Lung (tissue), 12 donors: Measurements from ENCODE around the gene SHANK1. TPM values are rescaled to one million over a fixed set of nuclear protein-coding genes. Genes with fewer than 3 reads are reported as not detected.

Source experiments
- ATAC-seq: fragments of 200-7000 bp; cut with Tn5 transposase; one replicate; pipeline ENCODE4 v1.9.1; 2020; ENCODE audit warnings: moderate number of reproducible peaks; ENCODE audit not compliant: insufficient read depth, low FRiP score
- DNase-seq, 3 donors: peaks; one replicate each; pipeline ENCODE4 v3.0.0-alpha.2; 2013 to 2017
- H3K27ac ChIP-seq, 2 donors: one replicate each; pipeline ENCODE4 v1.5.1; 2013; ENCODE audit warnings: mild to moderate bottlenecking in 2 of 2, moderate library complexity in 2 of 2, control low read depth in 1 of 2, inconsistent platforms in 1 of 2, low read depth in 1 of 2, low read length in 1 of 2
- H3K27me3 ChIP-seq, 3 donors: one replicate each; pipeline ENCODE4 v1.5.1; 2013; ENCODE audit warnings: low read length in 2 of 3; ENCODE audit not compliant: control insufficient read depth in 3 of 3, insufficient read depth in 3 of 3
- H3K36me3 ChIP-seq, 4 donors: one replicate each; pipeline ENCODE4 v1.5.1; 2013; ENCODE audit warnings: low read length in 4 of 4, mild to moderate bottlenecking in 1 of 4, moderate library complexity in 1 of 4; ENCODE audit not compliant: control insufficient read depth in 4 of 4, insufficient read depth in 4 of 4
- H3K4me1 ChIP-seq, 5 donors: one replicate each; pipeline ENCODE4 v1.5.1; 2013; ENCODE audit warnings: low read length in 5 of 5, mild to moderate bottlenecking in 2 of 5, moderate library complexity in 1 of 5; ENCODE audit not compliant: control insufficient read depth in 5 of 5, insufficient read depth in 5 of 5
- H3K4me3 ChIP-seq: one replicate; pipeline ENCODE4 v1.5.1; 2013; ENCODE audit warnings: mild to moderate bottlenecking, control low read depth, moderate library complexity
- H3K9ac ChIP-seq, 2 donors: one replicate each; pipeline ENCODE4 v1.5.1; 2013; ENCODE audit warnings: low read length in 2 of 2, control low read depth in 1 of 2; ENCODE audit not compliant: insufficient read depth in 1 of 2
- H3K9me3 ChIP-seq, 4 donors: one replicate each; pipeline ENCODE4 v1.5.1; 2013; ENCODE audit warnings: low read length in 3 of 4, mild to moderate bottlenecking in 1 of 4, moderate library complexity in 1 of 4; ENCODE audit not compliant: control insufficient read depth in 4 of 4, insufficient read depth in 3 of 4
- CTCF ChIP-seq: IDR thresholded peaks from 2 replicates; pipeline ENCODE4 v1.5.1; 2012; ENCODE audit warnings: mild to moderate bottlenecking; ENCODE audit errors: control extremely low read depth, extremely low read depth
- WGBS, 2 donors: extraction: QIAGEN DNeasy Blood & Tissue Kit; methylation state at CpG; one replicate each; pipeline ENCODE4 v1.1.7; 2013; 5-methylcytosine and 5-hydroxymethylcytosine counted together
- polyA plus RNA-seq, 2 donors: library from polyadenylated mRNA; stranded (reverse); fragments of 200-250 nt; gene quantifications; one replicate each; pipeline ENCODE4 v1.2.1, GENCODE V29; 2013
- total RNA-seq, 2 donors: library from RNA; depleted of rRNA in 1 of 2; stranded (reverse); fragments of >200 nt in 1 of 2; gene quantifications; one replicate each; pipeline ENCODE4 v1.2.1, GENCODE V29; 2014 to 2021
- donor health status: control.
- donor health status: control.
- donor health status: Bipolar disorder and iron deficiency.
- donor health status: healthy.
- donor health status: DM: yes; HTN: yes; CAD: no.

Gene SHANK1
- total and polyA plus RNA-seq, 4 donors, result 0.15 to 1.2 (median 0.21) TPM

GRCh38 chr19:50636317-50637085 lies 83.1 kb downstream of the SHANK1 start:
- Histone ChIP-seq H3K9me3 (peaks cover 0 to 34% (median 11%) of the 10 kb centered on the region in 4 donors), H3K36me3 (no peaks in the 10 kb centered on the region), H3K27me3 (peaks cover 4 to 31% (median 15%) of the 10 kb centered on the region in 3 donors), H3K27ac (no peak overlapping the region), H3K4me1 (peaks cover 0 to 4% (median 0%) of the 10 kb centered on the region in 5 donors), H3K4me3 (no peak overlapping the region), H3K9ac (no peak overlapping the region)
- 65 to 74% methylated on average over 5 of the region's 5 CpGs for WGBS, 2 donors
- ATAC-seq, result no peak
- TF ChIP-seq CTCF, result no peak
- DNase-seq, result no peak

GRCh38 chr19:50633973-50634372 lies 85.6 kb downstream of the SHANK1 start:
- peaks cover 4 to 29% (median 11%) of the 10 kb centered on the region in 3 donors for H3K27me3 ChIP-seq
- no peak overlapping the region for H3K27ac ChIP-seq
- H3K9me3 ChIP-seq, result peaks cover 0 to 36% (median 11%) of the 10 kb centered on the region in 4 donors
- ATAC-seq, result no peak
- H3K4me1 ChIP-seq, result peaks cover 0 to under 1% (median 0%) of the 10 kb centered on the region in 5 donors
- 95 to 97% methylated on average over 2 of the region's 2 CpGs for WGBS, 2 donors
- no peak for TF ChIP-seq CTCF
- H3K36me3 ChIP-seq, result no peaks in the 10 kb centered on the region
- DNase-seq, result no peak
- H3K4me3 ChIP-seq, result no peak overlapping the region
- H3K9ac ChIP-seq, result no peak overlapping the region

GRCh38 chr19:50633359-50633758 lies 86.2 kb downstream of the SHANK1 start:
- Histone ChIP-seq H3K4me3 (no peak overlapping the region), H3K9ac (no peak overlapping the region), H3K27me3 (peaks cover 4 to 23% (median 6%) of the 10 kb centered on the region in 3 donors), H3K27ac (no peak overlapping the region), H3K4me1 (no peaks in the 10 kb centered on the region), H3K9me3 (peaks cover 0 to 34% (median 11%) of the 10 kb centered on the region in 4 donors), H3K36me3 (no peaks in the 10 kb centered on the region)
- DNase-seq (no peak), ATAC-seq (no peak)
- 79 to 90% methylated on average over 2 of the region's 2 CpGs for whole genome bisulfite sequencing, 2 donors
- no peak for TF ChIP-seq CTCF
